ENCODE data around the gene ENAH.
"Not testable (repeated sequence)": the region's sequence is repeated elsewhere in the genome, so short reads cannot be mapped to it uniquely, and the experiment has no call there.

The ENAH gene

DNA sequence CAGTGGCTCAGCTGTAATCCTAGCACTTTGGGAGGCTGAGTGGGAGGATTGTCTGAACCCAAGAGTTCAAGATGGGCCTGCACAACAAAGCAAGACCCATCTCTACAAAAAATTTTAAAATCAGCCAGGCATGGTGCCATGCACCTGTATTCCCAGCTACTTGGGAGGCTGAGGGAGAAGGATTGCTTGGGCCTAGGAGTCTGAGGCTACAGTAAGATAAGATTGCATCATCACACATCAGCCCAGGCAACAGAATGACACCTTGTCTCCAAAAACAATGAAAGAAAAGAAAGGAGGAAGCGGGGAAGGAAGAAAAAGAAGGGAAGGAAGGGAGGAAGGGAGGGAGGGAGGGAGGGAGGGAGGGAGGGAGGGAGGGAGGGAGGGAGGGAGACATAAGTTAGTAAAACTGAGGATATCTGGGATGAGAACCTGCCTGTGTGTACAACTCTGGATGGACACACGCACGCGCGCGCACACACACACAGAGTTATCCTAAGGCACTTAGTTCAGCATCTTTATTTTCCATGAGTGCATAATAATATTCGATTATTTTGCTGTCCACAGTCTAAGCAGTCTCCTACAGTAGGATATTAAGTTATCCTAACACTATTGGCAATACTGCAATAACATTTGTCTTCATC lies 132.2 kb downstream of the ENAH start:
- DNase-seq = no peak

DNA sequence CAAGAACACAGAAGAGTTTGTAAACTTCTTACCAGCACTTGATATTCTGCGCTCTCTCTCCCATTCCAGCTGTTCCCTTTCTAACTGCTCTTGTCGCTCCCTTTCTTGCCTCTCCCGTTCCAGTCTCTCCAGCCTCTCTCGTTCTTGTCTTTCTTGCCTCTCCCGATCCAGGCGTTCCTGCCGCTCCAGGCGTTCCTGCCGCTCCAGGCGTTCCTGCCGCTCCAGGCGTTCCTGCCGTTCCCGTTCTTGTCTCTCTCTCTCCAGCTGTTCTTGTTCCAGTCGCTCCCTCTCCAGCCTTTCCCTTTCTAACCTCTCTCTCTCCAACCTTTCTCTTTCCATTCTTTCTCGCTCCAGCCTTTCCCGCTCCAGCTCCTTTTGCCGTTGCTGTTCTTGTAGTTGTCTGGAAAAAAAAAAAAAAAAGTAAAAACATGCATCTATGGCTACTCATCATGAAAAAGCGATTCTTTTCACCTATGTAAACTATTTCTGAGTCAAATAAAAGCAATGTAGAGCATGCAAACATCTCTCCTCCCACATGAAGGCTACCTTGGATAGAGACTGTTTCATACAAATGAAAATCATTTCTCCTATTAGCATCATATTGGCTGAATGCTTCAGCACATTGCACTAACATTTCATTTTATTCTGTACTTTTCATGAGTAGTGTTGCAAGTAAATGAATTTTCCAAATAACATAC lies 133.6 kb downstream of the ENAH start:
- peak; percentile 61 for DNase-seq

DNA sequence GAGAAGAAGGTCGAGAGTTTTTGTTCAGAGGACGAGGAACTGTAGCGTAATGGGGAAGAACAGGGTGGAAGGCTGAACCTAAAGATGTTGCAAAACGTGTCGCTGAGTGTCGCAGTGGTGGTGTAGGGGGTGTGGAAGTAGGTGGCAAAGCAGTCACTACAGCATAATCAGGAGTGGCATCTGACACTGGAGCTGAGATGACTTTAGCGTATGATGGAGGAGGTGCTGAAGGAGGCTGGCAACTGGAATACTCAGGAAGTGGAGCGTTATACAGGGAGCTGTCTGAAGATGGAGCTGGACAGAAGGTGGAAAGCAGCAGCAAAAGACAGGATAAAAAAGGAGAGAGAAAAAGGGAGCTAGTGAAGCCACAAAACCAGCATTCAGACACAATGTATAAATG lies 135.2 kb downstream of the ENAH start:
- DNase-seq = peak; percentile 29

- no peak for DNase-seq
Measured at GRCh38 chr1:225517221-225517620, 135.7 kb downstream of the ENAH start.

GRCh38 chr1:225514671-225515081 lies 138.2 kb downstream of the ENAH start:
- no peak for DNase-seq

DNA sequence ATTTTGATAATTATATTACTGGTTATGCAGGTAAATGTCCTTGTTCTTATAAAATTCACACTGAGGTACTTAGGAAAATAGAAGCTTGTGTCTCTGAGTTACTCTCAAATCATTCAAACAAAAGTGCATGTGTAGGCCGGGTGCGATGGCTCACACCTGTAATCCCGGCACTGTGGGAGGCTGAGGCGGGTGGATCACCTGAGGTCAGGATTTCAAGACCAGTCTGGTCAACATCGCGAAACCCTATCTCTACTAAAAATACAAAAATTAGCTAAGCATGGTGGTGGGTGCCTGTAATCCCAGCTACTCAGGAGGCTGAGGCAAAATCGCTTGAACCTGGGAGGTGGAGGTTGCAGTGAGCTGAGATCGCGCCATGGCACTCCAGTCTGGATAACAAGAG lies 139.3 kb downstream of the ENAH start:
- DNase-seq = not testable (repeated sequence)

DNA sequence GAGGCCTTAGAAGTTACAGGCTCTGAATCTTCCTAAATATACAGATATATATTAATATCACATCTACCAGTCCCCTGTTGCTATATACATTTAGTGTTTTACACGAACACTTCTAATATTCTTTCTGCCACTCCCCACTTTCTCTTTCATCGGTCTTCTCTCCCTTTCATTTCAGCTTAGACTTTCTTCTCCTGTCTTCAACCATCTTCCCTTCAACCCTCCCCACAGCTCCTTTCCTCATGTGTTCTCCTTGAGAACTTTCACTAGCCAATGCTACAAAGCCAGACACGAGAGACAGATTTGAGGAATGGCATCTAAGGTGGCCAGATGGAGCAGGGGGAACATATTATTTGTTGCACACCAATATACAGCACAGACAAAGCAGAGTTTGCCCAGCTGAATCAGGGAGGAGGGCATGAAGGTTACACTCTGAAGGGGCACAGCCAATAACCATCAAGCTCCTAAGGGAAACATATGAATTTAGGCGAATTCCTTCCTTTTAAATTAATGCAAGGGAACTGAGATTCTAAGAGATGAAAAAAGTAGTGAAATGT lies 141.0 kb downstream of the ENAH start:
- DNase-seq = peak; percentile 23

GRCh38 chr1:225510740-225511139 lies 142.2 kb downstream of the ENAH start:
- DNase-seq = not testable (repeated sequence)

DNA sequence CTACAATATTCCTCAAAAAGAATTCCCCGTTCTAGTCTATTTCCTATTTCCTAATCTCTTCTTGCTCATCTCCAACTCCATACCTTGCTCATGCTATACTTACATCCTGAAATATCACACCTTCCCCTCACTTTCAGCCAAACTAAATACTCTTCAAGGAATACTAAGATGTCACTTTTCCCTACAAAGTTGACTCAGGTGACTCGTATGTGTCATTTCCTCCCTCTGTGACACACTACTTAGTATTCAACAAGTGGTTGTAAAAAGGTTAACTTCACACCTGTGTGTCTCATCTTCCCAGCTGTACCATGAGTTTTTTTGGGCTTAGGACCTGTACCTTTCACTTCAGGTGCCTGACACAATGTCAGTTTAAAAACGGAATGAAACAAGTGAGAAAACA lies 143.2 kb downstream of the ENAH start:
- peak; percentile 90 for DNase-seq

DNA sequence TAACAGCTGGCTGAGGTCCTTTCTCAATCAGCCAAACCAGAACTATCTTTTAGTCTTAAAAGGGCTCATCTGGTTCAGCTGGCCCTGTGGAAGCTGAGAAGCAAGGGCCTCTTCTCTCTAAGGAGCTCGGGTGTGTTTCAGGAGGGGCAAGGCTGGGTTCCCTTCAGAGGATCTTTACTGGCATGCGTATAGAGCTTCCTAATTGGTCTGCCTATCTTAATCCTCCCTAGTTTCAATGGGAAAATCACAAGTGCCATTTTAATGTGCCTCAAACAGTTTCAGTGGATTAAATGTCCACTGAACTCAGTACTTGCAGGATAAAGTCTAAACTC lies 143.6 kb downstream of the ENAH start:
- no peak for DNase-seq

- DNase-seq = peak; percentile 98
Measured at GRCh38 chr1:225508538-225509375, 144.2 kb downstream of the ENAH start.

DNA sequence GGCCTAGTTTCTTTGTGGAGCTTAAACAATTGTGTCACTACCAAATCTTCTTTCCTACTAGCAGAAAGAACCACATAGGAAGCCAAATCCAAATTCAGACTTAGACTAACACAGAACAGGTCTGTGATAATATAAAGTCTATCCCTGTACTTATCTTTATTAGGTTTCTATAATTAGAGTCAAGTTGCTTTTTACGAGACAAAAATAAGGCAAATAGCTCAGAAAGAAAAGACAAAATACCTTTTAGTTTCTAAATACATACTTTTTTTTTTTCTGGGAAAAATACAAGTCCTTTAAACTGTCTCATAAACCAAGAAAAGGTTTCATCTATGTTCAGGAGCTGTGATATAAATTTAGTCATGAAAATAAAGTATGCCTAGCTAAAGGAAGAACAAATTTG lies 146.2 kb downstream of the ENAH start:
- DNase-seq = no peak

DNA sequence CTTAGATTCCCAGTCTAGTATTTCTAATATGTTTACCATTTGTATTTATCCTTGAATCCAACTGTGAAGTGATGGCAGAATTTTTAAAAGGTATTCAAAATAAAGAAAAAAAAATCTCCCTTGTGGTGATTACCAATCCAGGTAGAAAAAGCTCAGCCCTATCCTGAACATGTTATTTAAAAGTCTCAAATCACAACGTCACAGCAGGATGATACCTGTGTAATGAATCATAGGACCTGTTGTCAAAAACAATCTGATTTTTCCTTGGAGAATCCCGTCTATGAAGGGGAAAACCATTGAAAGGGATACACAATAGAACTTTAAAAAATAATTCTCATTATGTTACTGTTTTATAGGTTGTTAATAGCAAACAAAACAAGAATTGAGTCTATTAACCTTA lies 148.1 kb downstream of the ENAH start:
- DNase-seq = no peak

DNA sequence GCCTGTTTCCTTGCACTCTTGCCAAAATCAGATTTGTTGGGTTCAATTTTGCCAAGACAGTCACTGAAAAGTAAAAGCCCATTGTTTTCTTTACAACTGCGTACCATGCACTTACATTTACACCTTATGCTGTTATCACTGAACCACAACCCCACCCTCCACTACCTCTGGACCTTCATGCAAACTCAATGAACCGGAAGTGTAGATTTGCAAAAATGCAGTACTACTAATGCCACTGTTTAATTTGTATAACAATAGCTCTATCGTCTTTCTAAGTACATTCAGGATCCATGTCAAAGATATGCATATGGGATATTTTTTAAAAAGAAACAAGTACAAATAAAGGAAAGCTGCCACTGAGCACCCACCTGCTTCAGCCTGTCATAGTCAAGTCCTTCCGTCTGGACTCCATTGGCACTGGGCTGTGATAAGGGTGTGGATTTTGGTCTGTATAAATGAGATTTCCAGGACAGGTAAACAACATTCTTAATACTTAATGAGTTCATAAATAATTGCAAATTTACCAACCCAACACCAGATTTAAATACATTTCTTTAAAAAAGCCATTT lies 152.2 kb downstream of the ENAH start:
- no peak for DNase-seq

- DNase-seq = no peak
Measured at GRCh38 chr1:225498549-225499136, 154.3 kb downstream of the ENAH start.

- no peak for DNase-seq
Measured at GRCh38 chr1:225494789-225495359, 158.0 kb downstream of the ENAH start.

DNA sequence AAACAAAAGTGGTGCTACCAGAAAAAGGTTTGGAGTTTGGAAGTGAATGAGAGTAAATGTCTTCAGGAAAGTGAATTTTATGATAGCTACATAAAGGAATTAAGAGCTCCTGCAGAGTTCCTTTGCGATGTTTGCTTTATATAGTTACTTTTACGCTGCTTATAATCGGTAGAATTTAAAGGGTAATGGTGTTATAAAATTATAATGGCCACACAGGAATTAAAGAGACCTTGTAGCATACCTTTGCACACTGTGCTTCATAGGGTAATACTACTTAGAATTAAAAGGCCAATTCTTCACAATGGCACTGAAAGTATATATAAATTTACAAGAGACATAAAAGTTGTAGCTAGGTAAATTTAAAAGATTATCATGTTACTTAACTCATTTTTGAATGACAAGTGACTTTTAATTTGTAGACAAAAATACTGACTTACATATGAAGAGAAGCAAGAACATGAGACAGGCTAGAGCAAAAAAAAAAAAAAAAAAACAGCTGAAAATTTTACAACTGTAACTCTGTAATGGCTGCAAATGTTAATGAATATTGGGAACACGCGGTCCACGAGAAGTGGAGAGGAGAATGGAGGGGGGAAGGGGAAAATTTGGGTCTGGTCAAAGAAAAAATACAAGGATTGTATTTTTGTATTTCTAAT lies 159.2 kb downstream of the ENAH start:
- no peak for DNase-seq

GRCh38 chr1:225488676-225489075 lies 164.2 kb downstream of the ENAH start:
- DNase-seq = no peak

DNA sequence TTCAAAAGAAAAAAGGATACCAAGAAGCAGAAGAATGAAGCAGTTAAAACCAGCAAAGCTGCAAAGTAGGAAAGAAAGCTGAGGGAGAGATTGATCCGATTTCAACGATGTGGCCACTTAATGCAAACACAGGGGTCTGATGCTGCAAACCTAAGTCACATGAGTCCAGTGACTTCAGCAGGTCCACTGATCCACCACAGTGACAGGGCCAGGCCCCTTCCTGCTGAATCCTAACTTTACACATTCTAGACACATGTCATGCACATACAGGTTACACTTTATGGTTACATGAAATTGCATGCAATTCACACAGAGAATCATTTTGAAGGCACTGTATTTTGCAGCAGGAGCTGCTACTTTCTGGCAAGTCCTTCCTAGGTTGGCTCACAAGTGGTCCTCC lies 166.1 kb downstream of the ENAH start:
- DNase-seq = no peak

DNA sequence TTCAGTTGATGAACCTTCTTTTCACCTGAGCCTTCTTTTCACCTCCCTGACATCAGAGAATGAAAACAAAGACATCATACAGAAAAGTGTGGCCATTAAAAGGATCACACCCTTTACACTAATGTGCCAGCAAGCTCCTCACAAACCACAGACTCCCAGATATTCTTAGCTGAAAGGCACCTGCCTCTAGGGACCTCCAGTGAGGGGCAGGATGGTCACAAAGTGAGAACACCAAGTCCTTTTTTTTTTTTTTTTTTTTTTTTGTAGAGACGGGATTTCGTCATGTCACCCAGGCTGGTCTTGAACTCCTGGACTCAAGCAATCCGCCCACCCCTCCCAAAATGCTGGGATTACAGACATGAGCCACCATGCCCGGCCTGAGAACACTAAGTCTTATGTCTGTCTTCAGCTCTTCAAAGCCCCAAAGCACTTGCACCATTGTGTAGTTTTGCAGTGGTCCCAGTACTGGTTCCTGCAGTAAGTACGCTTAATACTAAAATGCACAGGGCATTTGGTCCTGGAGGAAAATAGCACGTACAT lies 166.9 kb downstream of the ENAH start:
- no peak for DNase-seq

DNA sequence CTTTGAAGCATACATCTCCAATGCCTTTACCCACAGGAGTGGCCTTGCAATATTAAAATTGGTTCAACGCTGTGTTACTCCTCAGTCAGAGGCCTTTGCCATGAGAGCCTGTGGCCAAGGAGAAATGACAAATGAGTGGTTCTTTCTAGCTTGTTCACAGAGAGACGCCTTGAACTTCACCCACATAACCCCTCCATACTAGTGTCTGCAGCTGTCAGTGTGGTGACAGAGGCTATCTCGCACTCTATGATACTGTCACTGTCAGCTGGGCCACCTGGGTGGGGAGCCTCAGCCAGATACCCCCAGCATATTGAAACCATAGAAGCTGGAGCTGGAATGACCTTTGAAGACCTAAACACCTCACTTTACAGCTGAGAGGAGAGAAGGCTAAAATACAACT lies 167.7 kb downstream of the ENAH start:
- no peak for DNase-seq

Data from DMS53 (cell line).